HepG2 (cell line): ENCODE results near the gene EMILIN1. TPM values are rescaled to one million over a fixed set of nuclear protein-coding genes. Genes with fewer than 3 reads are reported as not detected.
A peak's percentile ranks its signal among the peaks of the same experiment; 100 is the strongest.

Source experiments
- AKNA ChIP-seq: sonication (generic); formaldehyde crosslinking; IDR thresholded peaks from 2 replicates; pipeline ENCODE4 v1.4.0; 2020; ENCODE audit warnings: missing genetic modification reagents, borderline replicate concordance
- CHD2 ChIP-seq: IDR thresholded peaks from 2 replicates; pipeline ENCODE4 v1.6.1; 2011; ENCODE audit warnings: low read depth, low read length, improper control_type of control experiment
- DPF2 ChIP-seq: sonication (generic); formaldehyde crosslinking; IDR thresholded peaks from 2 replicates; pipeline ENCODE4 v1.4.0; 2020; ENCODE audit warnings: mild to moderate bottlenecking, low read depth, missing genetic modification reagents, borderline replicate concordance
- HNF4G ChIP-seq, 2 experiments: sonication (generic) in 1 of 2; formaldehyde crosslinking in 1 of 2; IDR thresholded peaks; 2 replicates each; pipeline versions ENCODE4 v1.4.0 to v1.6.1; 2011 to 2020; ENCODE audit warnings: borderline replicate concordance in 2 of 2, low read depth in 2 of 2, mild to moderate bottlenecking in 2 of 2, low read length in 1 of 2, missing genetic modification reagents in 1 of 2, moderate library complexity in 1 of 2
- HOXA5 ChIP-seq: sonication (generic); formaldehyde crosslinking; IDR thresholded peaks from 2 replicates; pipeline ENCODE4 v1.4.0; 2020; ENCODE audit warnings: missing genetic modification reagents
- MEIS1 ChIP-seq: sonication (generic); formaldehyde crosslinking; IDR thresholded peaks from 2 replicates; pipeline ENCODE4 v1.9.0; 2021; ENCODE audit warnings: mild to moderate bottlenecking, missing genetic modification reagents, moderate library complexity, borderline replicate concordance
- PPARG ChIP-seq: conservative IDR thresholded peaks from 2 replicates; pipeline ENCODE4 v1.6.1; 2016; ENCODE audit warnings: missing biosample characterization, missing genetic modification reagents
- RBM22 ChIP-seq: fragments of 200-400 bp; formaldehyde crosslinking; optimal IDR thresholded peaks from 2 replicates; pipeline ENCODE3; 2017; ENCODE audit warnings: mild to moderate bottlenecking, low read length, moderate library complexity
- RFXANK ChIP-seq: IDR thresholded peaks from 2 replicates; pipeline ENCODE4 v1.6.1; 2016
- SALL2 ChIP-seq: sonication (generic); formaldehyde crosslinking; IDR thresholded peaks from 2 replicates; pipeline ENCODE4 v1.8.1; 2023; ENCODE audit warnings: mild to moderate bottlenecking, missing genetic modification reagents, inconsistent platforms
- SMAD9 ChIP-seq: sonication (generic); formaldehyde crosslinking; IDR thresholded peaks from 2 replicates; pipeline ENCODE4 v1.5.1; 2020; ENCODE audit warnings: mild to moderate bottlenecking, missing genetic modification reagents
- SRSF1 ChIP-seq: fragments of 200-400 bp; formaldehyde crosslinking; optimal IDR thresholded peaks from 2 replicates; pipeline ENCODE3; 2017; ENCODE audit warnings: mild to moderate bottlenecking, low read depth, low read length, moderate library complexity
- STAG1 ChIP-seq: sonication (generic); formaldehyde crosslinking; IDR thresholded peaks from 2 replicates; pipeline ENCODE4 v1.4.0; 2020; ENCODE audit warnings: missing genetic modification reagents
- ZKSCAN5 ChIP-seq: sonication (generic); formaldehyde crosslinking; IDR thresholded peaks from 2 replicates; pipeline ENCODE4 v1.5.1; 2020; ENCODE audit warnings: mild to moderate bottlenecking, missing genetic modification reagents
- polyA plus RNA-seq, 8 experiments: library from polyadenylated mRNA; depleted of rRNA in 3 of 8; stranded (reverse) in 7 of 8; unstranded in 1 of 8; fragments of >200 nt; fragmentation: Illumina TruSeq in 4 of 8; extraction: Trizol in 4 of 8; gene quantifications; 2 replicates each; pipeline versions ENCODE4 v1.2.1 to v1.2.3, GENCODE V29; 2011 to 2016; ENCODE audit warnings: low read depth in 4 of 8, missing spikeins in 1 of 8, mixed read lengths in 1 of 8; ENCODE audit not compliant: insufficient read depth in 1 of 8
- total RNA-seq, 5 experiments: library from RNA; depleted of rRNA; stranded (reverse); fragments of >200 nt; fragmentation: Illumina TruSeq; extraction: Trizol; gene quantifications; 2 replicates each; pipeline ENCODE4 v1.2.3, GENCODE V29; 2016; ENCODE audit warnings: low read depth in 1 of 5
- TF ChIP-seq, protein P1 (sequence below): sonication (generic); formaldehyde crosslinking; IDR thresholded peaks from 2 replicates; pipeline ENCODE4 v1.4.0; 2020; ENCODE audit warnings: mild to moderate bottlenecking, missing genetic modification reagents
- TF ChIP-seq, protein P2 (sequence below): sonication (generic); formaldehyde crosslinking; IDR thresholded peaks from 2 replicates; pipeline ENCODE4 v1.5.0; 2020; ENCODE audit warnings: missing genetic modification reagents
- TF ChIP-seq, protein P3 (sequence below): IDR thresholded peaks from 2 replicates; pipeline ENCODE4 v1.6.1; 2016; ENCODE audit warnings: low read depth, borderline replicate concordance

Gene EMILIN1
- total and polyA plus RNA-seq, 2 of the 13 experiments (the other 11 are each of a cell fraction or from before 2014, with no cell fraction given), result 8.1 to 9.7 TPM

DNA sequence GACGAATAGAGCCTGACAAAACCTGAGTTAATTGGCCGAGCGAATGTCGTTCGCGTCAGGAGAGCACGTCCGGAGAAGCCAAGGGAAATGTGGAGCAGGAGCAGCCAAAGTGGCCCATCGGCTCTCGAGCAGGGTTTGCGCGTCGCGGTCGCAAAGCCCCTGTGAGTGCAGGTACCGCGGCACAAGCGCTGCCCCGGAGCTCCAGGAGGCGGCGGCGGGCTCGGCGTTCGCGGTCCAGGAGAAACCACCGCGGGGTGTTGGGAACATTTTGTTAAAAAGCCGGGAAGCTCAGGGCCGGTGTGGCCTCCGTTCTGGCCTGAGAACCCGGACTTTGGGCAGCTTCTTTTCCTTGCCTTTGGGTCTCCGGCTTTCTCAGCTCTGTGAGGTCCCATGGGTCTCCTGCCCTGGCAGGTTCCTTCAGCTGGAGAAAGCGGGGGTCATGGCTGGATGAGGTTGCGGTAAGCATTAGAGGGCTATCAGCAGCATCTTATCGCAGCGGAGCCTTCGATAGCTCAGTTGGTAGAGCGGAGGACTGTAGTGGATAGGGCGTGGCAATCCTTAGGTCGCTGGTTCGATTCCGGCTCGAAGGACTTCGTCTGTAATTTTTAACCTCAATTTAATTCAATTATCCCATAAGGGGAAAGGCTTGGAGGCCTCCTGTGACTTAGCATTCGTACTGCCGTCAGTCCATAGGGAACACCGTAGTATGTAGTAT is 28.0 kb upstream of the EMILIN1 start (continued):
- TF ChIP-seq, protein P1, sequence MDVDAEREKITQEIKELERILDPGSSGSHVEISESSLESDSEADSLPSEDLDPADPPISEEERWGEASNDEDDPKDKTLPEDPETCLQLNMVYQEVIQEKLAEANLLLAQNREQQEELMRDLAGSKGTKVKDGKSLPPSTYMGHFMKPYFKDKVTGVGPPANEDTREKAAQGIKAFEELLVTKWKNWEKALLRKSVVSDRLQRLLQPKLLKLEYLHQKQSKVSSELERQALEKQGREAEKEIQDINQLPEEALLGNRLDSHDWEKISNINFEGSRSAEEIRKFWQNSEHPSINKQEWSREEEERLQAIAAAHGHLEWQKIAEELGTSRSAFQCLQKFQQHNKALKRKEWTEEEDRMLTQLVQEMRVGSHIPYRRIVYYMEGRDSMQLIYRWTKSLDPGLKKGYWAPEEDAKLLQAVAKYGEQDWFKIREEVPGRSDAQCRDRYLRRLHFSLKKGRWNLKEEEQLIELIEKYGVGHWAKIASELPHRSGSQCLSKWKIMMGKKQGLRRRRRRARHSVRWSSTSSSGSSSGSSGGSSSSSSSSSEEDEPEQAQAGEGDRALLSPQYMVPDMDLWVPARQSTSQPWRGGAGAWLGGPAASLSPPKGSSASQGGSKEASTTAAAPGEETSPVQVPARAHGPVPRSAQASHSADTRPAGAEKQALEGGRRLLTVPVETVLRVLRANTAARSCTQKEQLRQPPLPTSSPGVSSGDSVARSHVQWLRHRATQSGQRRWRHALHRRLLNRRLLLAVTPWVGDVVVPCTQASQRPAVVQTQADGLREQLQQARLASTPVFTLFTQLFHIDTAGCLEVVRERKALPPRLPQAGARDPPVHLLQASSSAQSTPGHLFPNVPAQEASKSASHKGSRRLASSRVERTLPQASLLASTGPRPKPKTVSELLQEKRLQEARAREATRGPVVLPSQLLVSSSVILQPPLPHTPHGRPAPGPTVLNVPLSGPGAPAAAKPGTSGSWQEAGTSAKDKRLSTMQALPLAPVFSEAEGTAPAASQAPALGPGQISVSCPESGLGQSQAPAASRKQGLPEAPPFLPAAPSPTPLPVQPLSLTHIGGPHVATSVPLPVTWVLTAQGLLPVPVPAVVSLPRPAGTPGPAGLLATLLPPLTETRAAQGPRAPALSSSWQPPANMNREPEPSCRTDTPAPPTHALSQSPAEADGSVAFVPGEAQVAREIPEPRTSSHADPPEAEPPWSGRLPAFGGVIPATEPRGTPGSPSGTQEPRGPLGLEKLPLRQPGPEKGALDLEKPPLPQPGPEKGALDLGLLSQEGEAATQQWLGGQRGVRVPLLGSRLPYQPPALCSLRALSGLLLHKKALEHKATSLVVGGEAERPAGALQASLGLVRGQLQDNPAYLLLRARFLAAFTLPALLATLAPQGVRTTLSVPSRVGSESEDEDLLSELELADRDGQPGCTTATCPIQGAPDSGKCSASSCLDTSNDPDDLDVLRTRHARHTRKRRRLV (CRISPR knock-in tag), result peak; percentile 88
- TF ChIP-seq RBM22 (peak; percentile 92), MEIS1 (CRISPR knock-in tag) (no peak; the same call in none of the 2 replicates), STAG1 (CRISPR knock-in tag) (peak; percentile 48; the same call in 1 of the 2 replicates), CHD2 (peak; percentile 39; the same call in 1 of the 2 replicates), ZKSCAN5 (CRISPR knock-in tag) (no peak), HOXA5 (CRISPR knock-in tag) (no peak; the same call in 1 of the 2 replicates), SRSF1 (no peak), AKNA (CRISPR knock-in tag) (no peak; the same call in 1 of the 2 replicates), HNF4G (IDR thresholded peaks at IDR 0.05; ENCODE audit: borderline replicate concordance, low read depth, low read length) (0 out of 2 replicates have a peak, but pooled peaks have one; percentile 6), HNF4G (CRISPR knock-in tag; IDR thresholded peaks at IDR 0.05; ENCODE audit: borderline replicate concordance, low read depth) (peak; percentile 27; the same call in 1 of the 2 replicates), SMAD9 (CRISPR knock-in tag) (0 out of 2 replicates have a peak, but pooled peaks have one; percentile 44), DPF2 (CRISPR knock-in tag) (no peak; the same call in none of the 2 replicates), PPARG (CRISPR knock-in tag) (no peak), RFXANK (CRISPR knock-in tag) (peak; percentile 34; the same call in 1 of the 2 replicates), SALL2 (CRISPR knock-in tag) (no peak; the same call in 1 of the 2 replicates)
- TF ChIP-seq, protein P2, sequence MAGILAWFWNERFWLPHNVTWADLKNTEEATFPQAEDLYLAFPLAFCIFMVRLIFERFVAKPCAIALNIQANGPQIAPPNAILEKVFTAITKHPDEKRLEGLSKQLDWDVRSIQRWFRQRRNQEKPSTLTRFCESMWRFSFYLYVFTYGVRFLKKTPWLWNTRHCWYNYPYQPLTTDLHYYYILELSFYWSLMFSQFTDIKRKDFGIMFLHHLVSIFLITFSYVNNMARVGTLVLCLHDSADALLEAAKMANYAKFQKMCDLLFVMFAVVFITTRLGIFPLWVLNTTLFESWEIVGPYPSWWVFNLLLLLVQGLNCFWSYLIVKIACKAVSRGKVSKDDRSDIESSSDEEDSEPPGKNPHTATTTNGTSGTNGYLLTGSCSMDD (CRISPR knock-in tag), result 0 out of 2 replicates have a peak, but pooled peaks have one; percentile 33
- TF ChIP-seq, protein P3, sequence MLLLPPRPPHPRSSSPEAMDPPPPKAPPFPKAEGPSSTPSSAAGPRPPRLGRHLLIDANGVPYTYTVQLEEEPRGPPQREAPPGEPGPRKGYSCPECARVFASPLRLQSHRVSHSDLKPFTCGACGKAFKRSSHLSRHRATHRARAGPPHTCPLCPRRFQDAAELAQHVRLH (CRISPR knock-in tag), result peak; percentile 85
